ENCODE results near the gene MYOZ3. TPM values are rescaled to one million over a fixed set of nuclear protein-coding genes. Genes with fewer than 3 reads are reported as not detected.

The MYOZ3 gene
- total RNA-seq, 1 experiment from 2014 or later: not detected

GRCh38 chr5:150671509-150672236 lies 10.6 kb downstream of the MYOZ3 start:
- no peaks in the 10 kb centered on the region for H3K4me1 ChIP-seq
- no peaks in the 10 kb centered on the region for H3K4me1 Mint-ChIP-seq (ENCODE audit: low read depth, unreplicated experiment)
- CTCF ChIA-PET: no interaction called here
- TF ChIP-seq CTCF (IDR thresholded peaks at IDR 0.05; ENCODE audit: insufficient read depth in 1 of 2, low read depth in 1 of 2, low read length in 1 of 2, severe bottlenecking in 1 of 2, unreplicated experiment in 1 of 2): no peak
- H3K27me3 Mint-ChIP-seq (ENCODE audit: insufficient read depth, unreplicated experiment): no peaks in the 10 kb centered on the region
- POLR2A ChIA-PET: interaction anchor here (1.5 kb wide), 1 partner anchor 29 kb away, joined by 4 read pairs; the partner anchor contains the start of gene RBM22
- no peaks in the 10 kb centered on the region for H3K27me3 ChIP-seq (replicated peaks; ENCODE audit: control insufficient read depth, insufficient read depth, low read length)
- H3K9me3 ChIP-seq: no peaks in the 10 kb centered on the region
- no peak overlapping the region for H3K4me3 Mint-ChIP-seq (ENCODE audit: unreplicated experiment)
- no peak overlapping the region for H3K4me3 ChIP-seq (ENCODE audit: low read depth, low read length)
- no peak overlapping the region for H3K27ac Mint-ChIP-seq (ENCODE audit: unreplicated experiment)
- H3K9me3 Mint-ChIP-seq (ENCODE audit: unreplicated experiment): no peaks in the 10 kb centered on the region
- intact Hi-C loops (cut with micrococcal nuclease; ENCODE audit: unreplicated experiment): no loop called here
- H3K36me3 Mint-ChIP-seq (ENCODE audit: insufficient read depth, unreplicated experiment): no peaks in the 10 kb centered on the region
- no TSS peak for BruUV-seq (replicated peaks)
- H3K36me3 ChIP-seq (ENCODE audit: control insufficient read depth, insufficient read depth, low read length): no peaks in the 10 kb centered on the region
- DNase-seq: no peak

- Histone ChIP-seq H3K9me3 (no peaks in the 10 kb centered on the region), H3K4me1 (no peaks in the 10 kb centered on the region), H3K36me3 (ENCODE audit: control insufficient read depth, insufficient read depth, low read length) (no peaks in the 10 kb centered on the region), H3K4me3 (ENCODE audit: low read depth, low read length) (no peak overlapping the region), H3K27me3 (replicated peaks; ENCODE audit: control insufficient read depth, insufficient read depth, low read length) (no peaks in the 10 kb centered on the region)
- POLR2A ChIA-PET: interaction anchor here (1.5 kb wide), 1 partner anchor 29 kb away, joined by 4 read pairs; the partner anchor contains the start of gene RBM22
- no peaks in the 10 kb centered on the region for H3K9me3 Mint-ChIP-seq (ENCODE audit: unreplicated experiment)
- DNase-seq: no peak
- H3K27me3 Mint-ChIP-seq (ENCODE audit: insufficient read depth, unreplicated experiment): no peaks in the 10 kb centered on the region
- CTCF ChIA-PET: no interaction called here
- no peak for TF ChIP-seq CTCF (IDR thresholded peaks at IDR 0.05; ENCODE audit: insufficient read depth in 1 of 2, low read depth in 1 of 2, low read length in 1 of 2, severe bottlenecking in 1 of 2, unreplicated experiment in 1 of 2)
- intact Hi-C loops (cut with micrococcal nuclease; ENCODE audit: unreplicated experiment): no loop called here
- no peaks in the 10 kb centered on the region for H3K4me1 Mint-ChIP-seq (ENCODE audit: low read depth, unreplicated experiment)
- H3K36me3 Mint-ChIP-seq (ENCODE audit: insufficient read depth, unreplicated experiment): no peaks in the 10 kb centered on the region
- H3K27ac Mint-ChIP-seq (ENCODE audit: unreplicated experiment): no peak overlapping the region
- BruUV-seq (replicated peaks): no TSS peak
- no peak overlapping the region for H3K4me3 Mint-ChIP-seq (ENCODE audit: unreplicated experiment)
Measured at GRCh38 chr5:150672237-150672883, 11.3 kb downstream of the MYOZ3 start.

GRCh38 chr5:150672884-150673275 lies 11.8 kb downstream of the MYOZ3 start:
- BruUV-seq (replicated peaks): no TSS peak
- H3K27me3 ChIP-seq (replicated peaks; ENCODE audit: control insufficient read depth, insufficient read depth, low read length): no peaks in the 10 kb centered on the region
- no peaks in the 10 kb centered on the region for H3K27me3 Mint-ChIP-seq (ENCODE audit: insufficient read depth, unreplicated experiment)
- no peaks in the 10 kb centered on the region for H3K9me3 Mint-ChIP-seq (ENCODE audit: unreplicated experiment)
- intact Hi-C loops (cut with micrococcal nuclease; ENCODE audit: unreplicated experiment): no loop called here
- no peaks in the 10 kb centered on the region for H3K36me3 Mint-ChIP-seq (ENCODE audit: insufficient read depth, unreplicated experiment)
- ChIA-PET CTCF (no interaction called here), POLR2A (interaction anchor here (1.5 kb wide), 1 partner anchor 28 kb away, joined by 4 read pairs; the partner anchor contains the start of gene RBM22)
- DNase-seq: no peak
- no peak overlapping the region for H3K4me3 Mint-ChIP-seq (ENCODE audit: unreplicated experiment)
- H3K4me1 Mint-ChIP-seq (ENCODE audit: low read depth, unreplicated experiment): no peaks in the 10 kb centered on the region
- H3K9me3 ChIP-seq: no peaks in the 10 kb centered on the region
- H3K27ac Mint-ChIP-seq (ENCODE audit: unreplicated experiment): no peak overlapping the region
- no peaks in the 10 kb centered on the region for H3K4me1 ChIP-seq
- TF ChIP-seq CTCF (IDR thresholded peaks at IDR 0.05; ENCODE audit: insufficient read depth in 1 of 2, low read depth in 1 of 2, low read length in 1 of 2, severe bottlenecking in 1 of 2, unreplicated experiment in 1 of 2): no peak
- no peak overlapping the region for H3K4me3 ChIP-seq (ENCODE audit: low read depth, low read length)
- H3K36me3 ChIP-seq (ENCODE audit: control insufficient read depth, insufficient read depth, low read length): no peaks in the 10 kb centered on the region

Data from Caco-2 (cell line).